Measurements from ENCODE around the gene MYO18B.

The MYO18B gene

DNA sequence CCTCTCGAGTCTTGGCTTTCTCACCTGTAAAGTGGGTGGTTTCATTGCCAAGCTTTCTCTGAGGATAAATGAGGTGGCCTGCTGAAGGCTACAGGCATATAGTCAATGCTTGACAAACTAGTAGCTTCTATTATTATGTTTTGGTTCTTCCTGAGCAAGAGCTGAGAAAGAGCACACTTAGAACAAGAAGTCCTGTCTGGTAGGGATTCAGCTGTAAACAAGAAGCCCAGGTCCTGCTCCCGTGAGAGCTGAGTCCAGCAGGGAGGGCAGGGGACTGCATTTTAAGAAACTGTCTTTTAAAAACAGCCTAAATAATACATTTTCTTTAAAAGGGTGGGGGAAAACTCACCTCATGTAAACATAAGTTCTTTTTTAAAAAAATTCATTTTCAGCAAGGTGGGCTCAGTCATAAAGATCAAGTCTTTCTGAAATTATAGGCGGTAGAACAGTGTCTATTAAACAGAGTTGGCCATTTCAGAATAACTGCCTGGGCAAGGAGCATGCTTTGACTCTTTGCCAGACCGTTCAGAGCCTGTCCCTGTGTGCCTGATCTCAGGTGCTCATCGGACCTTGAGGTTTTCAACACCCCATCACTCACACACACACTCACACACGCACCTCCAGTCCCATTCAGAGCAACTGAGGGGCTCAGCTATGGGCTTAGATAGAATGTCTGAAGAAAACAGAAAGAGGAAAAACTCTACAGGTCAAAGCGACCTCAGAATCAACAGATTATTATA lies 29.2 kb upstream of the MYO18B start:
- in situ Hi-C loops (cut with HindIII; ENCODE audit: low sequenced_read_pairs) = loop anchor here (5.0 kb wide), 2 partner anchors 51 to 59 kb away; no protein-coding TSS in a partner anchor

DNA sequence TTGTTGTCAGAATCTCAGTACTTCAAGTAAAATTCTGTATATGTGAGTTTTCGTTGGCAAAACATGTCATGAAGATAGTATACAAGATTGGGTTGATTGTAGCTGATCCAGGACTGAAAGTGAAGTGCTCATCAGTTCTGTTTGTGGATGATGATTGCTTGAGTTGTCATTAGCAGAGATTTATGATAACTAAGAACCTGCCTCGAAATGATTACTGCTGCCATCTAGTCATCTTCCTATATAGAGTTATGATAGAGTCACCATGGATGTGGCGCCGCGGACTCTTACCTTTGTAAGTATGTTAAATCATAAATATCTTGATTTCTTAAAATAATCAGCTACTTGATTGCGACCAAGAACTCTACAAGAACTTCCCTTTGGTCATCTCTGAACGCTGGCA lies 27.9 kb upstream of the MYO18B start:
- in situ Hi-C loops (cut with HindIII; ENCODE audit: low sequenced_read_pairs) = loop anchor here (5.0 kb wide), 2 partner anchors 52 to 58 kb away; no protein-coding TSS in a partner anchor

DNA sequence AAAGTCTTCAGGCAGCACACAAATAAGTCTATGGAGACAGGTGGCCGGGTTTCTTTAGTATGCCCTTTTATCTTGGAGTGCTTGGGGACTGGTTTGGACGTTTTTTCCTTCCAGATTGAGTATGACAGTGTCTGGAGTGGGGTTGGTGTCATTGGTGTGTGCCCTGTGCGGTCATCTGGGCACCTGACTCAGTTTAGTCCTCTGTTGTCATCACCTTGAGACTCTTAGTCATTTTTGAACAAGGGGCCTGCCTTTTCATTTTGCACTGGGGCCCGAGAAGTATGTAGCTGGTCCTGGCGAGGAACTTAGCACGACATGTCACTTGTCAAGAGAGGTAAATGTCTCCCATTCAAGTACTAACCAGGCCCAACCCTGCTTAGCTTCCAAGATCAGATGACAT lies 27.2 kb upstream of the MYO18B start:
- in situ Hi-C loops (cut with HindIII; ENCODE audit: low sequenced_read_pairs) = loop anchor here (5.0 kb wide), 2 partner anchors 52 to 58 kb away; no protein-coding TSS in a partner anchor

DNA sequence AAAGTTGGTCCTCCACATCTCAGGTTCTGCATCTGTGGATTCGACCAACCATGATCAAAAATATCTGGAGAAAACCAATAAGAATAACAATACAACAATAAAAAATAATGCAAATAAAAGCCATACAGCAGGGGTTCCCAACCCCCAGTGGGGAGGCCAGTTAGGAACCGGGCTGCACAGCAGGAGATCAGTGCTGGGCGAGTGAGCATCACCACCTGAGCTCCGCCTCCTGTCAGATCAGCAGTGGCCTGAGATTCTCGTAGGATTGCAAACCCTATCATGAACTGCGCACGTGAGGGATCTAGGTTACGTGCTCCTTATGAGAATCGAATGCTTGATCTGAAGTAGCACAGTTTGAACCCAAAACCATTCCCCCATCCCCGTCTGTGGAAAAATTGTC lies 25.4 kb upstream of the MYO18B start:
- in situ Hi-C loops (cut with HindIII; ENCODE audit: low sequenced_read_pairs) = no loop called here

DNA sequence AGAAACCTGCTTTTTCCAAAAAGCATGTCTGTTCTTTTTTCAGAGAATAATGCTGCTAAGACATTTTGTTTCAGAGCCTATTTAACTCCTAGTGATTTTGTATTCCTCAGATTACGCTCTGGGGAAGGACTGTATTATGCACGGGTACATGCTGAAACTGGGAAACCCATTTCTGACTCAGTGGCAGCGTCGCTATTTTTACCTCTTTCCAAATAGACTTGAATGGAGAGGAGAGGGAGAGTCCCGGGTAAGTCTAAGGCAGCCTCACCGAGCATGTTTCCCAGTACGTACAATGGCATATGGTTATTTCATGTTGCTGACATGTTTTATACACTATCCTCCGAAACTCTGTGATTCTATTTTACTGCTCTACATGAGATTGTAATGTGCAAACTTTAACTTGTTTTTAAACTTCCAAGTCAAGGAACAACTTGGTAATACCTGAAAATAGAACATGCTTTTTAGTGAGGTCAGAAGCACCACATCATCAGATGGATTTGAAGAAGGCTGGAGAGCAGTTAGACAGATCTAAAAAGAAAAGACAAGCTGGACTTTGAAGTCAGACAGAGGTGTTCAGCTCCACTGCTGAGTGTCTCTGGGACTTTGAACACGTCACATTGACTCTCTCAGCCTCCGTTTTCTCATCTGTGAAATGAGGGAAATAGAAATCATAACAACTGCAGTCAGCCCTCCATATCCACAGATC lies 23.7 kb upstream of the MYO18B start:
- in situ Hi-C loops (cut with HindIII; ENCODE audit: low sequenced_read_pairs) = no loop called here

DNA sequence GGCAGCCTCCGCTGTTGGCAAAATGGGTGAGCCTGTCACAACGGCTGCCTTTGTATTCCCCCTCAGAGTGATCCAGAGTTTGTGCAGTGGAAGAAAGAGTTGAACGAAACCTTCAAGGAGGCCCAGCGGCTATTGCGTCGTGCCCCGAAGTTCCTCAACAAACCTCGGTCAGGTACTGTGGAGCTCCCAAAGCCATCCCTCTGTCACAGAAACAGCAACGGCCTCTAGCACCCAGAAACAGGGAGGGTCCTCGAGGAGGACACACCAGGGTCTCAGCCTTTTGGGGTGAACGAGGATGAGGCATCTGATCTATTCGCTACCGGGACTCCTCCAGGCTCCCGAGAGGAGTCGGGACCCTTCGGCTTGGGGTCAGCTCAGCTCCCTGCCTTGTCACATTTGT lies 19.8 kb upstream of the MYO18B start:
- in situ Hi-C loops (cut with HindIII; ENCODE audit: low sequenced_read_pairs) = no loop called here

DNA sequence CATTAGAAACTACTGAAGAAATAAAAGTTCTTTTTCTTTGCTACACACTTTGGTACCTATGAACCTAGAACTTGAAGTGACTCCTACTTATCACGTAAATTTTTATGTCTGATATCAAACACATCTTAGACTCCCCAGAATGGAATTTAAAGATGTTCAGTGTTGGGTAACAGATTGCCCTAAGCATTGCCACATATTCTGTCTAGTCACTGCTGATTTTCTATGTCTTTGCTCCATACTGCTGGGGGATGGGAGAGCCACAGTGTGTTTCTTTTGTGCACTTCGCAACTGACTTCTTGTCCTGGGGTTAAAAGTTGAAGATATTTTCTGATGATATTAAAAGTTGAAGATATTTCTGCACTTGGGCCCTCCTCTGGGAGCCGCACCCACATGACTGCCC lies 19.4 kb upstream of the MYO18B start:
- in situ Hi-C loops (cut with HindIII; ENCODE audit: low sequenced_read_pairs) = no loop called here

DNA sequence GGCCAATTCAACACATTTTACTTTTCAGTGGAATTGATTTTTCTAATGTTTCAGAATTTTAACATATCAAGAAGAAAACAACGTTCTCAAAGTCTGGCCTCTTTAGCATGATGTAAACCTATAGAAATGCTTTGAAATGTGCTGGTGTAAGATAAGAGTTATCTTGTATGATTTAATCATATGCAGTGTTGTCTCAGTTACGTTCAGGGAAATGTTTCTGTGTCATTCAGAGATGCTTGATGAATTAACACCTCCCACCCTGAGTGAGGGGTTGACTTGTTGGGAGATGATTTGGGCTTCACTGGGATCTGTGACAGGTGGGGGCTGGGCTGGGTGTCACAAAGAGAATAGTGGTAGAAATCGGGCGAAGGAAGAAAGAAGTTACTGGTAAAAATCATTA lies 15.7 kb upstream of the MYO18B start:
- in situ Hi-C loops (cut with HindIII; ENCODE audit: low sequenced_read_pairs) = no loop called here

DNA sequence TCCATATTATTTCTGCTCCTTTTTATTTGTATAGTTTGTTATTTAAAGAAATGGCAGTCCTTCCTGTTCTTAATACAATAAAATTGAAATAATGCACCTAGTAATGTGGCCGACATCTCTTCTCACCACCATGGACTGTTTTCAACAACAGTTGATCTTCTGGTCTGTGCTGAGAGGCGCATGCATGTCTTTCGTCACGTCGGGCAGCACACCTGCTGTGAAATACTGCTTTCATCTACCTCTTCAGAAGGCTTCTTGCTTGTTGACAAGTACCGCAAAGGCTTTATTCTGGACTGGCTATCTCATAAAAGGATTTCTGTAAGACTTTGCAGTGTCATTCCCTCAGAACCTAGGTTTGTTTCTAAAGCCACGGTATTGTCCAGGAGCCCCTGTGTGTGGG lies 13.9 kb upstream of the MYO18B start:
- in situ Hi-C loops (cut with HindIII; ENCODE audit: low sequenced_read_pairs) = no loop called here

DNA sequence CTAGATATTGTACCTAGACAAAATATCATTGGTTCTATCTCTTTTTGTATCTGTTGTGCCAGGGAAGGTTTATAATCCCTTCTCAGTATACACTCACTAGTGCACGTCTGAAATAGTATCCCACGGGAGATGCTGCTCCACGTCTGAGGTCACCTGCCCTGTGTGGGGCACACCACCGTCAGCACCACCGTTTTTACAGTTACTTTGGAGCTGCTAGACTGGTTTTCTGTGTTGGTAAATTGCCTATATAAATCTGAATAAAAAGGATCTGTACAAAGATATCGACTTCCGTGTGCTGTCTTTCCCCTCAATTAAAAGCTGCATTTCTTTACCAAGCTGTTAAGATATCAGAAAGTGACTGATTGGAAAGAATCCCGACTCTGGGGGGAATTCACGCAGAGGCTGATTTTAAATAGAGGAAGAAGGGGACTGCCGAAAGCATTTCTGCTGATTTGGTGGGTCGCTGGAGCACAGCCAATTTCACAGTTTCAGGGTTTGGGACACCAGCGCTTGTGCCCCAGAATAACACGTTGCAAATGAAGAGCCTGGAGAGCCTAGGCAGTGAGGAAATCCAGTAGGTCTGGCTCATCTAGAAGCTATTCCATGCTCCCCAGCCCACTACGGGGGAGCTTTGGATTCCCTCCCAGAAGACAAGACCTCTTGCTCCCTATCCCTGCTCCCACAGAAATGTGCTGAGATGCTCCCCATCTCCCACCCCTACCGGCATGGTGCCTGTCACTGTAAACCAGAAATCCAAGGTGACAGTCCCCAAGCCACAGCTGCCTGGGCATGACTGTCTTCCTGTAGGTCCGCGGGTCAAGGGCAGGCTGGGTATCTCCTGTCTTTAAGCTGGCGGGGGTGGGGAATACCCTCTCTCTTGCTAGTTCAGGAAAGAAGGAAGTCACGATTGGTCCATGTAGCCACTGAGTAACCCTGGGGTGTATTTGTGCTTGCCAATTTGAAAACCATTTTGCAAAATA lies 12.7 kb upstream of the MYO18B start:
- in situ Hi-C loops (cut with HindIII; ENCODE audit: low sequenced_read_pairs) = no loop called here

DNA sequence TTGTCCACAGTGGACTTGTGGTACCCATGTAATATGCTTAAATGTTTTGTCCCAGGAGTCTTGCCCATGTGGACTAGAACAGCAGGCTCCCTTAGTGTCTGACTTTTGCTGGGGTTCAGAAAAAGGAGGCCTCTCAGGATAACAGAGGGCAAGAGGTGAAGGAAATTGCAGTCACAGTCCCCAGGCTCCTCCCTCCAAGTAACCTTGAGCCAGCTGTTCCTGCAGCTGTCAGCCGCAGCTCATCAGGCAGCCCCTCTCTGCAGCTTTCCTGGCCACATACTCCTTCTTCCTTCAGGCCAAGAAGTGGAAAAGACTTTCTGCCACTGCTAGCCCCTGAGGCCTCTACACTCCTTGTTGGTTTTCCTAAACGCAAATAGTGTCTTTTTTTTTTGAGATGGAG lies 6.3 kb upstream of the MYO18B start:
- in situ Hi-C loops (cut with HindIII; ENCODE audit: low sequenced_read_pairs) = no loop called here

DNA sequence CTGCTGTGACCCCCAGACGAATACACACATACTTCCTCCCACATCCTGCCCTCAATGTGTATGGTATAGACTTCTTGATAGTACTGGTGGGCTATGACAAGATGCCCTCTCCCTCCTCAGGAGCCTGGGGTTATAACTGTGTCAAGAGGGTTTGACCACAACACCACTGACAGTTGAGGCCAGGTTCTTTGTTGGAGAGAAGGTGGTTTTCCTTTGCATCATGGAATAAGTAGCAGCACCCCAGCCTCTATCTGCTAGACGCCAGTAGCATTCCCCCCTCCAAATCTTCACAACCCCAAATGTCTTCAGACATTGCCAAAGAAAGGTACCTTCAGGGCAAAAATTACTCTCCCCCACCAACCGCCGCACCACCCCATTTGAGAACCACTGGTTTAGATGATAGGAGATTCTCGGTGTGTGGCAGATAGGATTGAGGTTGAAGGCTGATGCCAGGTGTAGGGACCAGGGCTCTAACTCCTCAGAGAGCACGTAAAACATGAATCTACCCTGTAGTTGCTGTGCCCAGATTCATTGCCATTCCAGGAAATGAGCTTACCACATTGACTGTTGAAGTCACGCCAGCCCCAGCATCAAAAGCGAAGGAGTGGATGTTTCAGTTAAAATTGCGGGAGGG lies 5.5 kb upstream of the MYO18B start:
- in situ Hi-C loops (cut with HindIII; ENCODE audit: low sequenced_read_pairs) = no loop called here

DNA sequence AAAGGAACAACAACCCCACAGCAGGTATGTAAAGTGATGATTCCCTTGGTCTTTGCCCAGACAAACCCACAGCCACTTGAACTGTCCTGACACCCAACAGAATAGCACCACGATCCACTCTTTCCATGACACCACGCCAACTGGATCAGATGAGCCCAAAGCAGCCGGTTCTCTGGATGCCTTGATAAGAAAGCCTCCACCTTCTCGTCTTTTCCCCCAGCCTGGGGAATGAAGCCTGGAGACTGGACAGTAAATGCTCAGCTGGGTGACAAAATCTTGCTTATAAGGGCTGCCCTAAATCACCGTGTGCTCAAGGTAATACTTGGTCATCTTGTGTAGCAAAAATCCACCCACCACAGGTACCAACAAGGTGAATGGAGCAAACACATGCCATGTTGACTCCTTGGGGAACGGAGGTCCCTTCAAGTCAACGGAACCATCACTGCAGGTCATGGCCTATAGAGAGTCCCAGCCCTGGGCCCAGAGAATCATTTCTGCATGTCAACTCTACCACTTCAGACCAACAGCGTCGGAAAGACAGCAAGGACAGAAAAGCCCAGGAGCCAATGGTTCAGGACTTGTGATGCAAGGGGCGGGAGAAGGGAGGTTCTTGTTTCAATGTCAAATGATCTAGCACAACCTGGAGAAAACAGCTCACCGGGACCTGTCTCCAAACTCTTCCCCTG lies 2.2 kb upstream of the MYO18B start:
- in situ Hi-C loops (cut with HindIII; ENCODE audit: low sequenced_read_pairs) = no loop called here

DNA sequence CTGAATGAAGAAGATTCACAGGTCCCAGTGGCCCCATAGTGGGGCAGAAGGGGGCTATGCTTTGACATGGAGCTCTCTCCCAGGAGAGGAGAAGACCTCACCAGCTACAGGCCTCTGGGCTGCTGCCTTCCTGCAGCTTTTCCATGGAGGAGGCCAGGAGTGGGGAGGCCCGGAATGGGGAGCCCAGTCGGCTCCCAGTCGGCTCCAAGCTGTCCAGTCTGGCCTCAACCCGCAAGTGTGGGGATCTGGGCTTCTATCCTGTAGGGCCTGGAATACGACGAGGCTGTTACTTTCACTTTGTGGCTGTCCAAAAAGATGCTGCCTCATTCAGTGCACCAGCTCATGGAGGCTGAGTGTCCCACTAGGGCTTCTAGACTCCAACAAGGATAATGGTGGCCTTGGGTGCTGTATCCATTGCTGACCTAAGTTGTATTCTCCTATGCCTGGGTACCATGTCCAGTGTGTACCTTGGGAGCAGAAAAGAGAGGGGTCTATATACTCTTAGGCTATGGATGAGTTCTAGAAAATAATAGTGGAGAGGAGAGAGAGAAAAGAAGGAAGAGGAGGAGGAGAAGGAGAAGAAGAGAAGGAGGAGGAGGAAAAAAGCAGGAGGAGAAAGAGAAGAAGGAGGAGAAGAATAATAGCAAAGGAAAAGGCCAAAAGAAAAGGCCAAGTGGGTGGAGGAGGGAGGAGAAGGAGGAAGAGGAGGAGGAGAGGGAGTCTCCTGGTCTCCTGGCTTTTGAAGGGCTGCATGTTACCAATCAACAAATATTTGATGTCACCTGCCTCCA lies 1.1 kb downstream of the MYO18B start:
- in situ Hi-C loops (cut with HindIII; ENCODE audit: low sequenced_read_pairs) = no loop called here

DNA sequence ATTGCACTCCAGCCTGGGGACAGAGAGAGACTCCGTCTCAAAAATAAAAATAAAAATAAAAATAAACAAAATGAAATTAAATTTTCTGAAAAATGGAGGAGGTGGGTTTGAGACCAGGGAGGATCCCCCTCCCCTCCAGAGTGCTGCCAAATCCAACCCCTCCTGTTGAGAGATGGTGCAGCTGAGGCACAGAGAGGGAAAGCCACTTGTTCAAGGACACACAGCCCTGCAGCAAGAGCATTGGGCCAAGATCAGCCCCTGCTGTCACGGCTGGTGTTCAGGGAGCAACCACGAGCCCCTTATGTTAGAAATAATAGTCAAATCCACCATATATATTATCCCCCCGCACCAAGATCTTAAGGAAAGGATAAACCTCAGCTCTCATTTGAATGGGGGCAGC lies 2.7 kb downstream of the MYO18B start:
- in situ Hi-C loops (cut with HindIII; ENCODE audit: low sequenced_read_pairs) = no loop called here

DNA sequence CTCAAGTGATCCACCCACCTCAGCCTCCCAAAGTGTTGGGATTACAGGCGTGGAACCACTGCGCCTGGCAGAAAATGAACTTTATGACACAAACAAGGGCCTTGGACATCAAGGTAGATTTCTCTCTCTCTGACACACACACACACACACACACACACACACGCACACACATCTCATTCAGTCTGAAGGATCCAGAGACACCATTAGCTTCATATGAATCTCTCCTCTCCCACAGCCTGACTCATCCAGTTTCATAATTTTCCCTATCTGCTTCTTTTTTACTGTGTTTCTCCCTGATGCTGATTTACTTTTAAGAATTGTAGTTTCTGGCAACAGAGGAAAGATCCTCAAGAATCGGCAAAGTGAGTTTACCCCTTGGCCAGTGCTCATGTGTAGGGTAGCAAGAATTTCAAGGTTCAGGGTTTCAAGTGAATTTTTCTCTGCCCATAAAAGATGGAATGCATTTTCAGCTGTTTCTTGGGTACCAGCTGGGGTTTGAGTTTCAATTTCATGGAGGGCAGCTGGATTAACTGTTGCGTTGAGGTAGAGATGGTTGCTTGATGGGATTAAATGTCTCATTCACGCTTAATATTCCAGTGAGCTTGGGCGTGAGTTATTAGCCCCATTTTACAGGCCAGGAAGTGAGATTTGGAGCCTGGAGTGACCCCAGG lies 3.5 kb downstream of the MYO18B start:
- in situ Hi-C loops (cut with HindIII; ENCODE audit: low sequenced_read_pairs) = no loop called here

DNA sequence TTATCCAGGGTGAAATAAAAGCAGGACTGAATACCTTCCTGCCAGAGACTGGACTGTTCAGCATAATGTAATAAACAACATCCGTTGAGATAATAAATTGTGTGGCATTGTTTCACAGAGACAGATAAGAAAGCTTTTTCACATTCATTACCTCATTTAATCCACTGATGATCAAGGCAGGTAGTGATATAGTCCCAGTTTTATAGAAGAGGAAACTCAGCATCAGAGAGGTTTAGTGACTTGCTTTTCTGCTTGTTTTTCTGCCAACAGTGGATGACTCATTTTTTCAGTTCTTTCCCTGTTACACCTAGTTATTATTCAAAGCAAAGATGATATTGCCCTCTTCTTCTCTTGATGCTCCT lies 4.0 kb downstream of the MYO18B start:
- in situ Hi-C loops (cut with HindIII; ENCODE audit: low sequenced_read_pairs) = no loop called here

DNA sequence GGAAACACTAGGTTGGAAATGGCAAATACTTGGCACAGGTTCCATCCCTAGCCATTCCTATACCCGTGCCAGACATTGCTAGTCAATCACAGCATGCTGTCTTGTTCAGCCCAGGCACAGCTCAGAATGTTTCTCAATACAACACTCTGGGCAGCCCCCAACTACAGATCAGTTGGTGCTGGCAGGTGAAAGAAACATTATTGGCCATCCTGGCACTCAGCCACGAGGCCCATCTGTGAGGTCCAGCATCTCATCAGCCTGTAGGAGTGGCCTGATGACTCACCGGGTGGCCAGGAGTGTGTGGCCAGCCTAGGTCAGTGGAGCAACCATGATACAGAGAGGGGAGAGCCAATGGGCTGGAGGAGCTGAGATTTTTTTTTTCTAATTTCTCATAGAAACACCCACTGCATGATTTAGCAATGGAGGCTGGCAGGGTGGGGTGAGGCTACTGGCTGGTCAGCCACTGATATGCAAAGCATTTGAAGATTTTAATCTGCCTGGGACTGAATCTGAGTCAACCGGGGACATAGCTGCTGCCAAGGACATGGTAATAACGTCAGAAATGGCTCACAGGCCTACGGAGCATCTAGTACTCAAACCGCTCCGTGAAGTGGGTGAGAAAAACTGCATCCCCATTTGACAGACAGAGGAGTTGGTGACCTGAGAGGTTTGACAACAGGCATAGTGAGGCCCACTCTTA lies 5.4 kb downstream of the MYO18B start:
- in situ Hi-C loops (cut with HindIII; ENCODE audit: low sequenced_read_pairs) = no loop called here
